Kidney (tissue), 14 donors: ENCODE results near the gene SLAMF7. TPM values are rescaled to one million over a fixed set of nuclear protein-coding genes. Genes with fewer than 3 reads are reported as not detected.

ENCODE experiments used
- DNase-seq, 5 donors: peaks; one replicate each; pipeline ENCODE4 v3.0.0-alpha.2; 2013 to 2020
- FAIRE-seq: peaks from 2 replicates; lab custom pipeline; 2012; peaks lifted over from hg19 to GRCh38; lab: Jason Lieb, UNC
- H3K27ac ChIP-seq, 2 donors: one replicate each; pipeline ENCODE4 v1.7.0; 2013; ENCODE audit warnings: low read depth in 2 of 2, low read length in 2 of 2, inconsistent platforms in 1 of 2
- H3K27me3 ChIP-seq: one replicate; pipeline ENCODE4 v1.7.1; 2013; ENCODE audit warnings: low read length, inconsistent platforms; ENCODE audit not compliant: control insufficient read depth, insufficient read depth
- H3K36me3 ChIP-seq, 3 donors: one replicate each; pipeline versions ENCODE4 v1.7.0 to v1.7.1; 2013; ENCODE audit warnings: low read length in 3 of 3, control low read depth in 1 of 3, inconsistent platforms in 1 of 3; ENCODE audit not compliant: insufficient read depth in 3 of 3, control insufficient read depth in 2 of 3
- H3K4me1 ChIP-seq, 3 donors: one replicate each; pipeline versions ENCODE4 v1.7.0 to v1.7.1; 2013; ENCODE audit warnings: low read length in 3 of 3, inconsistent platforms in 1 of 3, low read depth in 1 of 3; ENCODE audit not compliant: control insufficient read depth in 2 of 3, insufficient read depth in 2 of 3
- H3K4me3 ChIP-seq, 3 donors: one replicate each; pipeline versions ENCODE4 v1.7.0 to v1.8.1; 2013; ENCODE audit warnings: low read length in 3 of 3, control low read depth in 1 of 3, inconsistent platforms in 1 of 3
- H3K9ac ChIP-seq, 3 donors: one replicate each; pipeline versions ENCODE4 v1.7.0 to v1.7.1; 2013; ENCODE audit warnings: low read length in 3 of 3, control low read depth in 1 of 3, inconsistent platforms in 1 of 3
- H3K9me3 ChIP-seq, 3 donors: one replicate each; pipeline versions ENCODE4 v1.7.0 to v1.7.1; 2013; ENCODE audit warnings: low read length in 3 of 3, control low read depth in 1 of 3, inconsistent platforms in 1 of 3; ENCODE audit not compliant: control insufficient read depth in 2 of 3, insufficient read depth in 1 of 3
- intact Hi-C: fragments of 100-400 bp; cut with DNase I; formaldehyde crosslinking; loops from one replicate; pipeline ENCODE4 v1.11.1; 2022
- polyA plus RNA-seq: library from polyadenylated mRNA; stranded (reverse); fragments of 350-450 nt; fragmentation: Illumina TruSeq; extraction: RNeasy Lipid Tissue Mini Kit (QIAGEN cat#74804); gene quantifications from one replicate; pipeline ENCODE4 v1.2.3, GENCODE V29; 2014; ENCODE audit warnings: low read depth, low replicate concordance; ENCODE audit not compliant: insufficient read depth
- total RNA-seq: library from RNA; stranded (reverse); fragmentation: NEBNext Ultra II Directional; extraction: Animal tissue kit (Norgen Biotek cat#: 25700); gene quantifications from one replicate; pipeline ENCODE4 v1.2.1, GENCODE V29; 2021
- TF ChIP-seq, protein P1 (sequence below): IDR thresholded peaks from 3 replicates; pipeline ENCODE4 v1.5.1; 2012; ENCODE audit warnings: mild to moderate bottlenecking, moderate library complexity, borderline replicate concordance; ENCODE audit not compliant: insufficient read depth; ENCODE audit errors: extremely low read depth
- donor health status: control.
- donor health status: control.
- donor health status: control.
- donor health status: control.
- donor health status: control.
- donor health status: DM: yes; HTN: yes; CAD: no.
- donor health status: Normal renal cell carcinoma (clear cell type).

The SLAMF7 gene
- total and polyA plus RNA-seq, 2 donors from 2014 or later: 0.65 to 13.9 TPM

DNA sequence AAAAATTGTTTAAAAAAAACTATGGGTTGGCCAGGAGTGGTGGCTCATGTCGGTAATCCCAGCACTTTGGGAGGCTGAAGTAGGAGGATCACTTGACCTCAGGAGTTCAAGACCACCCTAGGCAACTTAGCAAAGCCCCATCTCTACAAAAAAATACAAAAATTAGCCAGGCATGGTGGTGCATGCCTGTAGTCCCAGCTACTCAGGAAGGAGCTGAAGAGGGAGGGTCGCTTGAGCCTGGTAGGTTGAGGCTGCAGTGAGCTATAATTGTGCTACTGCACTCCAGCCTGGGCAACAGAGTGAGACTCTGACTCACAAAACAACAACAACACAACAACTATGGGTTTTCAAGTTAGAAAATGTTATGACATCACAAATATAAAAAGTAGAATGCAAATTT, 16.4 kb downstream of the SLAMF7 start:
- TF ChIP-seq, protein P1, sequence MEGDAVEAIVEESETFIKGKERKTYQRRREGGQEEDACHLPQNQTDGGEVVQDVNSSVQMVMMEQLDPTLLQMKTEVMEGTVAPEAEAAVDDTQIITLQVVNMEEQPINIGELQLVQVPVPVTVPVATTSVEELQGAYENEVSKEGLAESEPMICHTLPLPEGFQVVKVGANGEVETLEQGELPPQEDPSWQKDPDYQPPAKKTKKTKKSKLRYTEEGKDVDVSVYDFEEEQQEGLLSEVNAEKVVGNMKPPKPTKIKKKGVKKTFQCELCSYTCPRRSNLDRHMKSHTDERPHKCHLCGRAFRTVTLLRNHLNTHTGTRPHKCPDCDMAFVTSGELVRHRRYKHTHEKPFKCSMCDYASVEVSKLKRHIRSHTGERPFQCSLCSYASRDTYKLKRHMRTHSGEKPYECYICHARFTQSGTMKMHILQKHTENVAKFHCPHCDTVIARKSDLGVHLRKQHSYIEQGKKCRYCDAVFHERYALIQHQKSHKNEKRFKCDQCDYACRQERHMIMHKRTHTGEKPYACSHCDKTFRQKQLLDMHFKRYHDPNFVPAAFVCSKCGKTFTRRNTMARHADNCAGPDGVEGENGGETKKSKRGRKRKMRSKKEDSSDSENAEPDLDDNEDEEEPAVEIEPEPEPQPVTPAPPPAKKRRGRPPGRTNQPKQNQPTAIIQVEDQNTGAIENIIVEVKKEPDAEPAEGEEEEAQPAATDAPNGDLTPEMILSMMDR: no peak
- intact Hi-C loops: no loop called here
- Histone ChIP-seq H3K9ac (no peak overlapping the region), H3K9me3 (no peaks in the 10 kb centered on the region), H3K27ac (no peak overlapping the region), H3K4me3 (no peak overlapping the region), H3K4me1 (no peaks in the 10 kb centered on the region), H3K36me3 (no peaks in the 10 kb centered on the region), H3K27me3 (no peaks in the 10 kb centered on the region)
- DNase-seq (no peak), FAIRE-seq (no peak)

GRCh38 chr1:160755911-160756848, 17.1 kb downstream of the SLAMF7 start:
- no peaks in the 10 kb centered on the region for H3K4me1 ChIP-seq
- no peaks in the 10 kb centered on the region for H3K9me3 ChIP-seq
- H3K27me3 ChIP-seq: no peaks in the 10 kb centered on the region
- FAIRE-seq (no peak), DNase-seq (no peak)
- no peak overlapping the region for H3K9ac ChIP-seq
- intact Hi-C loops: no loop called here
- no peak overlapping the region for H3K27ac ChIP-seq
- no peak overlapping the region for H3K4me3 ChIP-seq
- TF ChIP-seq, protein P1: no peak
- no peaks in the 10 kb centered on the region for H3K36me3 ChIP-seq

DNA sequence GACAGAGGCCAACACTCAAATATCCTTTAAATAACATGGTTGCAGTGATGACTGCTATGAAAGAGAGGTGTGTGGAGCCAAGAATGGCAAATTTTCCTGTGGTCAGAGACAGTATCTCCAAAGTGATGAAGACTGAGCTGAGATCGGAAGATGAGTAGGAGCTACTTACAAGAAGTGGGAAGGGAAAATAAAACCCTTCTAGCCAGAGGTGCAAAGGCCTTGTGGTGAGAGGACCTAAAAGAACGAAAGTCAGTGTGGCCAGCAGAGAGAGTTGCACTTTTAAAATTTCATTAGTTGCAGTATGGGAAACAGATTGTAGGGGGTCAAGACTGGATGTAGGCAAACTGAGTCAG, 17.8 kb downstream of the SLAMF7 start:
- intact Hi-C loops: no loop called here
- H3K36me3 ChIP-seq: no peaks in the 10 kb centered on the region
- H3K9ac ChIP-seq: no peak overlapping the region
- no peaks in the 10 kb centered on the region for H3K27me3 ChIP-seq
- no peak overlapping the region for H3K4me3 ChIP-seq
- TF ChIP-seq, protein P1: no peak
- no peaks in the 10 kb centered on the region for H3K9me3 ChIP-seq
- DNase-seq (no peak), FAIRE-seq (no peak)
- no peak overlapping the region for H3K27ac ChIP-seq
- H3K4me1 ChIP-seq: no peaks in the 10 kb centered on the region

DNA sequence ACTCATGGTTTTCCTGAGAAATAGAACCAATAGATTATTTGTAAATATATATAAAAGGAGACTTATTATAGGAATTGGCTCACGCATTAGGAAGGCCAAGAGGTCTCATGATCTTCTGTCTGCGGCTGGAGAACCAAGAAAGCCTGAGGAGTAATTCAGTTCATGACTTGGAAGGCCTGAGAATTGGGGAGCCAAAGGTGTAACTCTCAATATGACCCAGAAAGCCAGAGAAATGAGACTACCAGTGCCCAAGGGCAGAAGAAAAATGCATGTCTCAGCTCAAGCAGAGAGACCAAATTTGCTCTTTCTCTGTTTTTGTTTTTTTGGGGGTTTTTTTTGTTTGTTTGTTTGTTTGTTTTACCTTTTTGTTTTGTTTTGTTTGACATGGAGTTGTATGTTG, 19.5 kb downstream of the SLAMF7 start:
- no peak overlapping the region for H3K9ac ChIP-seq
- FAIRE-seq: no peak
- no peak overlapping the region for H3K27ac ChIP-seq
- DNase-seq: no peak
- no peaks in the 10 kb centered on the region for H3K27me3 ChIP-seq
- no peaks in the 10 kb centered on the region for H3K9me3 ChIP-seq
- no peaks in the 10 kb centered on the region for H3K4me1 ChIP-seq
- intact Hi-C loops: no loop called here
- TF ChIP-seq, protein P1: no peak
- H3K4me3 ChIP-seq: no peak overlapping the region
- no peaks in the 10 kb centered on the region for H3K36me3 ChIP-seq
